AG04450 (cell line): ENCODE data around the gene CDK6. TPM values are rescaled to one million over a fixed set of nuclear protein-coding genes. Genes with fewer than 3 reads are reported as not detected.
"Not testable (repeated sequence)": the region's sequence is repeated elsewhere in the genome, so short reads cannot be mapped to it uniquely, and the experiment has no call there.

ENCODE experiments used
- CTCF ChIA-PET: fragments of 300-600, 350-600 bp; formaldehyde crosslinking; extraction: SDS; loops from one replicate; lab custom pipeline; 2022; ENCODE audit warnings: antibody characterized with exemption, inconsistent platforms; lab: Charles Lee
- POLR2A ChIA-PET: fragments of 350-600 bp; formaldehyde crosslinking; extraction: SDS; loops from one replicate; lab custom pipeline; 2021; ENCODE audit warnings: antibody characterized with exemption, inconsistent platforms; lab: Yijun Ruan, JAX
- DNase-seq: peaks from one replicate; pipeline ENCODE4 v3.0.0-alpha.2; 2011; ENCODE audit warnings: low read depth, low spot score
- H3K27ac ChIP-seq: one replicate; pipeline ENCODE4 v1.5.1; 2012; ENCODE audit warnings: low read depth, low read length, control low read depth
- H3K27me3 ChIP-seq: one replicate; pipeline ENCODE4 v1.6.0; 2012; ENCODE audit warnings: low read length; ENCODE audit not compliant: control insufficient read depth, insufficient read depth
- H3K4me3 ChIP-seq: 2 replicates; pipeline ENCODE4 v1.5.1; 2011; ENCODE audit warnings: mild to moderate bottlenecking, low read depth, low read length, control low read depth
- H3K9me3 ChIP-seq: 2 replicates; pipeline ENCODE4 v1.5.1; 2012; ENCODE audit warnings: low read length; ENCODE audit not compliant: control insufficient read depth, insufficient read depth
- CTCF ChIP-seq: IDR thresholded peaks from 2 replicates; pipeline ENCODE4 v1.5.1; 2011; ENCODE audit warnings: low read depth, low read length, control low read depth, inconsistent platforms
- polyA plus RNA-seq: library from polyadenylated mRNA; depleted of rRNA; stranded (reverse); fragments of >200 nt; gene quantifications from 2 replicates; pipeline ENCODE4 v1.2.3, GENCODE V29; 2011

Gene CDK6
- polyA plus RNA-seq, 1 experiment, result 40.6 TPM

GRCh38 chr7:92875173-92875572 lies 38.8 kb upstream of the CDK6 start:
- no peaks in the 10 kb centered on the region for H3K27me3 ChIP-seq
- TF ChIP-seq CTCF, result no peak
- no peak overlapping the region for H3K4me3 ChIP-seq
- no peaks in the 10 kb centered on the region; the same call in 1 of the 2 replicates for H3K9me3 ChIP-seq
- POLR2A ChIA-PET, result no interaction called here
- CTCF ChIA-PET, result no interaction called here
- no peak overlapping the region for H3K27ac ChIP-seq
- DNase-seq, result no peak

GRCh38 chr7:92874567-92874966 lies 38.2 kb upstream of the CDK6 start:
- no peak overlapping the region for H3K4me3 ChIP-seq
- DNase-seq, result no peak
- no peak for TF ChIP-seq CTCF
- H3K27ac ChIP-seq, result no peak overlapping the region
- POLR2A ChIA-PET, result no interaction called here
- H3K9me3 ChIP-seq, result no peaks in the 10 kb centered on the region; the same call in 1 of the 2 replicates
- H3K27me3 ChIP-seq, result no peaks in the 10 kb centered on the region
- CTCF ChIA-PET, result no interaction called here

GRCh38 chr7:92873776-92874175 lies 37.4 kb upstream of the CDK6 start:
- CTCF ChIA-PET, result no interaction called here
- H3K9me3 ChIP-seq, result peaks cover 4% of the 10 kb centered on the region; the same call in 1 of the 2 replicates
- DNase-seq, result no peak

DNA sequence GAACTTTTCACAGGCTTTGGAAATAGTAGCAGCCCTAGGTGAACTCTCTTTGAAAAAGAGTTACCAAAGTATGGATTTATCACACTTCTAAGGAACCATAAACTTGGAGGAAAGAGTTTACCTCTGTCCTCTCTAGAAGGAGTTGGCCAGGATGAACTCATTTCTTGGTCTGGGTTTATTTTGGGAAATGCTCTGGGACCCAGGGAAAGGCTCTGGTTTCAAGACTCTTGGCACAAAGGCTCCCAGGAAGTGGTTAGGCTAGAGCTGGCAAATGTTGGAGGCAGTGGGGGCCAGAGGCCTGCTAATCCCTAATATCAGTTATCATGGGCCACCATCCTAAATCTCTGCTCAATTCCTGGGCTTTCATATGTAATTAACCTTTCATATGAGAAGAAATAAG lies 36.3 kb upstream of the CDK6 start:
- Histone ChIP-seq H3K27ac (no peak overlapping the region), H3K27me3 (no peaks in the 10 kb centered on the region), H3K4me3 (no peak overlapping the region), H3K9me3 (peaks cover 9% of the 10 kb centered on the region; the same call in 1 of the 2 replicates)
- DNase-seq, result no peak
- CTCF ChIA-PET, result no interaction called here
- POLR2A ChIA-PET, result no interaction called here
- no peak for TF ChIP-seq CTCF

More at GRCh38 chr7:92873776-92874175, 37.4 kb upstream of the CDK6 start:
- Histone ChIP-seq H3K4me3 (no peak overlapping the region), H3K27ac (no peak overlapping the region), H3K27me3 (no peaks in the 10 kb centered on the region)
- no peak for TF ChIP-seq CTCF
- POLR2A ChIA-PET, result no interaction called here

GRCh38 chr7:92868683-92869293 lies 32.4 kb upstream of the CDK6 start:
- H3K27ac ChIP-seq, result no peak overlapping the region
- no peaks in the 10 kb centered on the region for H3K27me3 ChIP-seq
- ChIA-PET POLR2A (no interaction called here), CTCF (no interaction called here)
- H3K9me3 ChIP-seq, result peaks cover 9% of the 10 kb centered on the region; the same call in 1 of the 2 replicates
- no peak for TF ChIP-seq CTCF
- no peak for DNase-seq
- no peak overlapping the region for H3K4me3 ChIP-seq

GRCh38 chr7:92864169-92864568 lies 27.8 kb upstream of the CDK6 start:
- not testable (repeated sequence) for H3K27ac ChIP-seq, H3K27me3 ChIP-seq, H3K4me3 ChIP-seq, H3K9me3 ChIP-seq, DNase-seq
- CTCF ChIA-PET, result interaction anchor here (0.7 kb wide), 1 partner anchor 987 kb away, joined by 5 read pairs; no protein-coding TSS in a partner anchor
- POLR2A ChIA-PET, result interaction anchor here (0.7 kb wide), 1 partner anchor 187 kb away, joined by 4 read pairs; no protein-coding TSS in a partner anchor
